Suppressor macrophage (primary cell): Measurements from ENCODE around the gene GPX5.
A peak's percentile ranks its signal among the peaks of the same experiment; 100 is the strongest.
"Not testable (repeated sequence)": the region's sequence is repeated elsewhere in the genome, so short reads cannot be mapped to it uniquely, and the experiment has no call there.

ENCODE experiments used
- DNase-seq, 4 experiments: peaks; one replicate each; pipeline ENCODE4 v3.0.0-alpha.2; 2020 to 2022
- total RNA-seq, 17 experiments: gene quantifications; one replicate each; lab custom pipeline; 2026; ENCODE audit warnings: mixed read lengths in 6 of 17, inconsistent platforms in 3 of 17; lab: John Stamatoyannopoulos, UW

Gene GPX5
- total RNA-seq = 0 to 0.33 (median 0) reads per million in 17 experiments

GRCh38 chr6:28525496-28526039, at the start of gene GPX5:
TSS of gene GPX5 (plus strand) at chr6:28525881. CDS start at chr6:28526014, 133 bp downstream.
- no peak for DNase-seq

- DNase-seq = no peak
These were observed 47.2 kb upstream of the GPX5 start for GRCh38 chr6:28478518-28478917.

GRCh38 chr6:28480253-28480932, 45.3 kb upstream of the GPX5 start:
- no peak for DNase-seq

- DNase-seq = no peak
These were observed 40.2 kb upstream of the GPX5 start for GRCh38 chr6:28485482-28485881.

GRCh38 chr6:28486533-28486932, 39.1 kb upstream of the GPX5 start:
- DNase-seq = no peak

- no peak for DNase-seq
These were observed 38.5 kb upstream of the GPX5 start for GRCh38 chr6:28486988-28487742.

- peak; percentile 31 to 59 (median 49) for DNase-seq
These were observed 36.7 kb upstream of the GPX5 start for GRCh38 chr6:28488916-28489365.

- DNase-seq = peak in 3 of 4 experiments; percentile 4 to 7 (median 5)
These were observed 36.1 kb upstream of the GPX5 start for GRCh38 chr6:28489366-28490204.

GRCh38 chr6:28490205-28490890, 35.3 kb upstream of the GPX5 start:
- DNase-seq = no peak

- no peak for DNase-seq
These were observed 33.7 kb upstream of the GPX5 start for GRCh38 chr6:28491984-28492317.

GRCh38 chr6:28496099-28496779, 29.4 kb upstream of the GPX5 start:
- no peak for DNase-seq

- no peak for DNase-seq
These were observed 28.4 kb upstream of the GPX5 start for GRCh38 chr6:28497306-28497705.

GRCh38 chr6:28497893-28498292, 27.8 kb upstream of the GPX5 start:
- DNase-seq = no peak

GRCh38 chr6:28501259-28501658, 24.4 kb upstream of the GPX5 start:
- DNase-seq = no peak

GRCh38 chr6:28502136-28502535, 23.5 kb upstream of the GPX5 start:
- not testable (repeated sequence) for DNase-seq

GRCh38 chr6:28502709-28503305, 22.9 kb upstream of the GPX5 start:
- not testable (repeated sequence) for DNase-seq

- DNase-seq = no peak
These were observed 19.9 kb upstream of the GPX5 start for GRCh38 chr6:28505733-28506132.

- DNase-seq = no peak
These were observed 18.7 kb upstream of the GPX5 start for GRCh38 chr6:28506807-28507475.

GRCh38 chr6:28511628-28512300, 13.9 kb upstream of the GPX5 start:
- DNase-seq = no peak

GRCh38 chr6:28512387-28512786, 13.3 kb upstream of the GPX5 start:
- DNase-seq = not testable (repeated sequence)
